ENCODE measurements around the gene HMGA1.

Gene HMGA1

GRCh38 chr6:34259529-34260069 is 22.9 kb downstream of the HMGA1 start:
- TF ChIP-seq, protein P1, sequence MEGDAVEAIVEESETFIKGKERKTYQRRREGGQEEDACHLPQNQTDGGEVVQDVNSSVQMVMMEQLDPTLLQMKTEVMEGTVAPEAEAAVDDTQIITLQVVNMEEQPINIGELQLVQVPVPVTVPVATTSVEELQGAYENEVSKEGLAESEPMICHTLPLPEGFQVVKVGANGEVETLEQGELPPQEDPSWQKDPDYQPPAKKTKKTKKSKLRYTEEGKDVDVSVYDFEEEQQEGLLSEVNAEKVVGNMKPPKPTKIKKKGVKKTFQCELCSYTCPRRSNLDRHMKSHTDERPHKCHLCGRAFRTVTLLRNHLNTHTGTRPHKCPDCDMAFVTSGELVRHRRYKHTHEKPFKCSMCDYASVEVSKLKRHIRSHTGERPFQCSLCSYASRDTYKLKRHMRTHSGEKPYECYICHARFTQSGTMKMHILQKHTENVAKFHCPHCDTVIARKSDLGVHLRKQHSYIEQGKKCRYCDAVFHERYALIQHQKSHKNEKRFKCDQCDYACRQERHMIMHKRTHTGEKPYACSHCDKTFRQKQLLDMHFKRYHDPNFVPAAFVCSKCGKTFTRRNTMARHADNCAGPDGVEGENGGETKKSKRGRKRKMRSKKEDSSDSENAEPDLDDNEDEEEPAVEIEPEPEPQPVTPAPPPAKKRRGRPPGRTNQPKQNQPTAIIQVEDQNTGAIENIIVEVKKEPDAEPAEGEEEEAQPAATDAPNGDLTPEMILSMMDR (IDR thresholded peaks at IDR 0.05) = no peak

- TF ChIP-seq, protein P1 (IDR thresholded peaks at IDR 0.05) = no peak
These were observed 24.0 kb downstream of the HMGA1 start for GRCh38 chr6:34260576-34261267.

- TF ChIP-seq, protein P1 (IDR thresholded peaks at IDR 0.05) = no peak
These were observed 31.1 kb downstream of the HMGA1 start for GRCh38 chr6:34267746-34268145.

DNA sequence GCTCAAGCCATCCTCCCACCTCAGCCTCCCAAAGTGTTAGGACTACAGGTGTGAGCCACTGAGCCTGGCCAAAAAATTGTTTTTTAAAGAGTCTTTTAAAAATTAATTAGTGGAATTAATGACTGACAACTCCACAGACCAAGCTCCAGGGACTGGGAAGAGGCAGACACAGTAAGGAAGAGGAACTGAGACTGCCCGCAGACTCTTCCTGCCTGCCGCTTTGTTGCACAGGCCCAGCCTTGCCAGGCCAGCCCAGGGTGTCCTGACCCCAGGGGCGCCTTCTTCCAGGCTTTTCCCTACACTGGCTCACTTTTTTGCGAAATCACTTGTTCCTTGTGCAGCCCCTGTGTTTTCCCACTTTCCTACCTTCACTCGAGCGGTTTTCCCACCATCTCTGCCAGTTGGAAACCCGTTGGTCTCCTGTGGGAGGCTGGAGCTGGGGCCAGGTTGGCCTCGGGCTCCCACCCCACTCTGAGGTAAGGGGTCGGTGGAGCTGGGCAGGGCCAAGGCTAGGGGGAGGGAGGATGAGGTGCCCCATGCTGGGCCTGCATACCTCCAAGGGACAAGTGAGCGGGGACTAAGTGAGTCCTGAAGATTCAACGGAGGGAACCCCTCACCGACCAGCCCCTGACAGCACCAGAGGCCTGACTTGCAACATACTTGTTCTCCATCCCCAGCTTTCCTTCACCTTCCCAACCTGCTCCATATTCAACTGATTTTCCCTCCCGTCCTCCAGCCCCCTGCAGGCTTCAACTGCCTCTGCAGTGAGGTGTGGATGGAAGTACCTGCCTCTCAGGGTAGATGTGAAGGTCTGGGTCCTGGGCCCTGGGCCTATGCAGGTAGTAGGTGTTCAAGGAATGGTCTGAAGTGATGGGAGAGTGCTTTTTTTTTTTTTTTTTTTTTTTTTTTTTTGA is 35.6 kb downstream of the HMGA1 start:
- TF ChIP-seq, protein P1 (IDR thresholded peaks at IDR 0.05) = no peak

DNA sequence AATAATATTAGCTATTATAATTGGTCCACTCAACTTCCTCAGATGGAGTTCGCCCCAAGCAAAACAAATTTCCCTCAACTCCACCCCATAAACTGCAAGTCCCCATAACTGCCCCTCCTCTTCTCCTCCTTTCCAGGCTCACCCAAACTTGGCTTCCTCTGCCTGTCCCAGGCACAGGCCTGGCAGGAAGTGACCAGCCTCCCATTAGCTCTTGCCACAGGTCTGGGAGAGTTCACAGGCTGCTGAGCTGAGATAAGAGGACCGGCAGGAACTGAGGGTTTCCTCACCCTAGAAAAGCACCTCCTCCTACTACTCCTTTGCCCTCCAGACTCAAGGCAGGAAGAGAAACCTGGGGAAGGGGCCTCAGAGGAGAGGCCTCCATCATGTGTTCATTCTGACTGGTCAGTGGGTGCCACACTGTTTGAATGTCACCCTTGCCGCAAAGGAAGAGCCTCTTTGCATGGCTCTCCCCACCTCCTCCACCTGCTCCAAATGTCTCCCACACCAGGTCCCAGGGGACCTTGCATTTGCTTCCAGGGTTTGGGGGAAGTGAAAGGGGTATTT is 36.7 kb downstream of the HMGA1 start:
- TF ChIP-seq, protein P1 (IDR thresholded peaks at IDR 0.05) = no peak

DNA sequence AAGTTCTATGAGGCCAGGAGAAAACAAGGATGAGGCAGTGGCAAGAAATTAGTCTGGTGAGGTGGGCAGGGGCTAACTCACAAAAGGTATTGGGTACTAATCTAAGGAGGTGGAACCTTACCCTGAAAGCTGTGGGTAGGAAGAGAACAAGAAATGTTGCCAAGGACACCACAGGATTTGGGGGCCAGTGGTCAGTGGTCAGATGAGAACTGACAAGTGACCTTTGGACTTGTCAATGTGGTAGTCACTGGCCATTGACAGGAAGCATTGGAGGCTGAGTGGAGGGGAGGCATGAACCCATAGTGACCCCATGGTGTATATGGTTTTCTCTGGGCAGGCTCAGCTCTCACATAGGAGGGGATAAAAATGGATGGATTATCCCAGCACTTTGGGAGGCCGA is 37.5 kb downstream of the HMGA1 start:
- TF ChIP-seq, protein P1 (IDR thresholded peaks at IDR 0.05) = no peak

DNA sequence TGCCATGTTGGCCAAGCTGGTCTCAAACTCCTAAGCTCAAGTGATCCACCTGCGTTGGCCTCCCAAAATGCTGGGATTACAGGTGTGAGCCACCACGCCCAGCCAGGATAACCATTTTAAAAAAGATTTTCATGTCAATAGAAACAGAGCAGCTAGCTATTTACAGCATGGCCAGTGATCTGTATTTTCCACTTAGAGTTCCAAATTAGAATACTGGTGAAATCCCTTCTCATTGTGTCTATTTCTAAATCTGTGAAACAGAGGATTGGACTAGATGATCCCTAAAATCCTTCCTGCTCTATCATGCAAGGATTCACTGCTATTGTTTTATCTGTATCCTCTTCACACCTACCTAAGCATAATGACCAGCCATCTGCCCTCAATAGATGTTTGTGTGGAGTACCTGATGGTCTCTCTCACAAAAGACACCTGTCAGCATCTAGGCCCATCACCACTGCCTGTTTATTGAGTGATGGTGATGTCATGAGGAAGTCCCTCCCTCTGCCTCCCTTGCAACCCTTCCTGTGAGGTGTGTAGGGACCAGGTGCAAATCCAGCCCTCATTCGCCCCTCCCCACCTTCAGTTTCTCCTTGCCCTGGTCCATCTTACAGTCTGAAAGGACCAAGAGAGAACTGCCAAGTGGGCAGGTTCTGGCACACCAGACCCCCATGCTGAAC is 38.6 kb downstream of the HMGA1 start:
- TF ChIP-seq, protein P1 (IDR thresholded peaks at IDR 0.05) = no peak
